Measurements from ENCODE around the gene PDZRN3. TPM values are rescaled to one million over a fixed set of nuclear protein-coding genes. Genes with fewer than 3 reads are reported as not detected.

The PDZRN3 gene
- polyA plus RNA-seq, 1 of the 3 experiments (the other 2 are of a cell fraction) = 10.3 TPM

- no peaks in the 10 kb centered on the region for H3K27me3 ChIP-seq (ENCODE audit: insufficient read depth)
- H3K27ac ChIP-seq (ENCODE audit: low read depth in 2 of 2, low read length in 1 of 2) = no peak overlapping the region
- 0 out of 2 replicates have a peak, but pooled peaks cover 3% of the 10 kb centered on the region for H3K9me3 ChIP-seq
- DNase-seq = no peak
- H3K4me1 ChIP-seq (ENCODE audit: control insufficient read depth in 1 of 2, insufficient read depth in 2 of 2, low read depth in 1 of 2, low read length in 1 of 2) = peaks cover 0 to 7% of the 10 kb centered on the region in 2 experiments; a peak in 1 of 4 replicates
- CTCF ChIA-PET = interaction anchor here (0.6 to 1.6 kb wide), 2 partner anchors 83 to 1036 kb away, joined by 3 read pairs; no protein-coding TSS in a partner anchor
- no peaks in the 10 kb centered on the region for H3F3A ChIP-seq (replicated peaks; ENCODE audit: insufficient read depth)
- no peak overlapping the region for H2AFZ ChIP-seq (ENCODE audit: low read depth)
- H3K9me2 ChIP-seq = no peaks in the 10 kb centered on the region
- POLR2A ChIA-PET = no interaction called here
- WGBS (ENCODE audit: low lambda C conversion rate) = 54% methylated on average over 3 of the region's 3 CpGs
- H3K4me3 ChIP-seq (ENCODE audit: low read depth in 2 of 2, low read length in 1 of 2) = no peak overlapping the region
- H3K79me2 ChIP-seq (ENCODE audit: insufficient read depth) = peaks cover 67% of the 10 kb centered on the region
- no peak overlapping the region for H3K9ac ChIP-seq
- no peak for TF ChIP-seq MAX (IDR thresholded peaks at IDR 0.05; ENCODE audit: low read depth)
- no peak for TF ChIP-seq ZBTB33 (IDR thresholded peaks at IDR 0.05; ENCODE audit: borderline replicate concordance, low read depth)
- no peak for TF ChIP-seq USF1 (IDR thresholded peaks at IDR 0.05; ENCODE audit: borderline replicate concordance, low read depth)
- TF ChIP-seq EP300 (IDR thresholded peaks at IDR 0.05; ENCODE audit: borderline replicate concordance in 1 of 2, low read depth in 1 of 2, low read length in 1 of 2) = no peak
- TF ChIP-seq REST (IDR thresholded peaks at IDR 0.05; ENCODE audit: low read depth, low read length) = no peak
- no peak for TF ChIP-seq RCOR1 (IDR thresholded peaks at IDR 0.05; ENCODE audit: low read length)
- no peak for TF ChIP-seq FOXM1 (IDR thresholded peaks at IDR 0.05; ENCODE audit: low read depth)
- TF ChIP-seq TCF12 (IDR thresholded peaks at IDR 0.05) = no peak
- no peak for TF ChIP-seq FOXJ3 (CRISPR knock-in tag; IDR thresholded peaks at IDR 0.05)
- H4K20me1 ChIP-seq (ENCODE audit: insufficient read depth) = peaks cover 4% of the 10 kb centered on the region; the same call in 1 of the 2 replicates
- peaks cover 9 to 62% of the 10 kb centered on the region in 2 experiments for H3K36me3 ChIP-seq (replicated peaks in 1 of 2; ENCODE audit: control insufficient read depth in 1 of 2, insufficient read depth in 2 of 2, low read length in 1 of 2)
- no peak overlapping the region for H3K4me2 ChIP-seq
These were observed 33.4 kb downstream of the PDZRN3 start for GRCh38 chr3:73591286-73591800.

GRCh38 chr3:73586628-73587027 is 38.1 kb downstream of the PDZRN3 start:
- Histone ChIP-seq H3K9me3 (no peaks in the 10 kb centered on the region), H4K20me1 (ENCODE audit: insufficient read depth) (peaks cover 7% of the 10 kb centered on the region; the same call in 1 of the 2 replicates), H3K4me1 (ENCODE audit: control insufficient read depth in 1 of 2, insufficient read depth in 2 of 2, low read depth in 1 of 2, low read length in 1 of 2) (no peaks in the 10 kb centered on the region; a peak in 1 of 4 replicates), H3K36me3 (replicated peaks in 1 of 2; ENCODE audit: control insufficient read depth in 1 of 2, insufficient read depth in 2 of 2, low read length in 1 of 2) (peaks cover 0 to 31% of the 10 kb centered on the region in 2 experiments), H3K27ac (ENCODE audit: low read depth in 2 of 2, low read length in 1 of 2) (no peak overlapping the region), H3K9ac (no peak overlapping the region), H3F3A (replicated peaks; ENCODE audit: insufficient read depth) (no peaks in the 10 kb centered on the region), H3K4me3 (ENCODE audit: low read depth in 2 of 2, low read length in 1 of 2) (no peak overlapping the region), H2AFZ (ENCODE audit: low read depth) (no peak overlapping the region), H3K79me2 (ENCODE audit: insufficient read depth) (peaks cover 76% of the 10 kb centered on the region), H3K9me2 (no peaks in the 10 kb centered on the region), H3K4me2 (no peak overlapping the region), H3K27me3 (ENCODE audit: insufficient read depth) (no peaks in the 10 kb centered on the region)
- CTCF ChIA-PET = no interaction called here
- POLR2A ChIA-PET = no interaction called here
- DNase-seq = no peak
- WGBS (ENCODE audit: low lambda C conversion rate) = 82% methylated on average over 1 of the region's 1 CpG
- TF ChIP-seq TCF12 (IDR thresholded peaks at IDR 0.05) (no peak), RCOR1 (IDR thresholded peaks at IDR 0.05; ENCODE audit: low read length) (no peak), CHD2 (IDR thresholded peaks at IDR 0.05; ENCODE audit: low read length, partially characterized antibody) (no peak), FOXJ3 (CRISPR knock-in tag; IDR thresholded peaks at IDR 0.05) (no peak), MXI1 (IDR thresholded peaks at IDR 0.05; ENCODE audit: low read depth, low read length) (no peak), EZH2phosphoT487 (IDR thresholded peaks at IDR 0.05; ENCODE audit: borderline replicate concordance, low read depth) (no peak), USF2 (IDR thresholded peaks at IDR 0.05; ENCODE audit: borderline replicate concordance, low read depth, low read length) (no peak), YY1 (IDR thresholded peaks at IDR 0.05; ENCODE audit: low read depth) (no peak), IRF3 (IDR thresholded peaks at IDR 0.05; ENCODE audit: low read depth, low read length) (no peak)

Data from SK-N-SH (cell line).